SK-N-SH (cell line): Measurements from ENCODE around the gene GALNT17.

Experiments used
- CTCF ChIP-seq: fragments of 200-600 bp; sonication (generic); IDR thresholded peaks from 2 replicates; pipeline ENCODE4 v1.6.1; 2017; ENCODE audit warnings: antibody characterized with exemption, mild to moderate bottlenecking, moderate library complexity
- SIN3A ChIP-seq: IDR thresholded peaks from 2 replicates; pipeline ENCODE4 v1.6.1; 2012; ENCODE audit warnings: low read depth, mild to moderate bottlenecking, low read length, moderate library complexity, borderline replicate concordance
- USF2 ChIP-seq: fragments of 150-350 bp; IDR thresholded peaks from 2 replicates; pipeline ENCODE4 v1.6.1; 2017; ENCODE audit warnings: antibody characterized with exemption, low read length, low read depth, borderline replicate concordance
- YY1 ChIP-seq: IDR thresholded peaks from 2 replicates; pipeline ENCODE4 v1.4.0; 2012; ENCODE audit warnings: low read depth, mild to moderate bottlenecking
- TF ChIP-seq, protein P1 (sequence below): IDR thresholded peaks from 2 replicates; pipeline ENCODE4 v1.6.1; 2012; ENCODE audit warnings: mild to moderate bottlenecking, low read depth, low read length, moderate library complexity

DNA sequence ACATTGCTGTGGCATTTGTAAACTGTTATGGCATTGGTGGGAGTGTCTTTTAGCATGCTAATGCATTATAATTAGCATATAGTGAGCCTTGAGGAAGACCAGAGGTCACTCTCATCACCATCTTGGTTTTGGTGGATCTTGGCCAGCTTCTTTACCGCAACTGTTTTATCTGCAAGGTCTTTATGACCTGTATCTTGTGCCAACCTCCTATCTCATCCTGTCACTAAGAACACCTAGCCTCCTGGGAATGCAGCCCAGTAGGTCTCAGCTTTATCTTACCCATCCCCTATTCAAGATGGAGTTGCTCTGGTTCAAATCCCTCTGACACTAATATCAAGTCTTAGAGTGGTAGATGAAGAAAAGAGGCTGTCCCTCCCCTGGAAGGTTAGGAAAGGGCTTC is 506.2 kb downstream of the GALNT17 start:
- TF ChIP-seq SIN3A (no peak), CTCF (no peak), USF2 (no peak), YY1 (no peak)
- TF ChIP-seq, protein P1, sequence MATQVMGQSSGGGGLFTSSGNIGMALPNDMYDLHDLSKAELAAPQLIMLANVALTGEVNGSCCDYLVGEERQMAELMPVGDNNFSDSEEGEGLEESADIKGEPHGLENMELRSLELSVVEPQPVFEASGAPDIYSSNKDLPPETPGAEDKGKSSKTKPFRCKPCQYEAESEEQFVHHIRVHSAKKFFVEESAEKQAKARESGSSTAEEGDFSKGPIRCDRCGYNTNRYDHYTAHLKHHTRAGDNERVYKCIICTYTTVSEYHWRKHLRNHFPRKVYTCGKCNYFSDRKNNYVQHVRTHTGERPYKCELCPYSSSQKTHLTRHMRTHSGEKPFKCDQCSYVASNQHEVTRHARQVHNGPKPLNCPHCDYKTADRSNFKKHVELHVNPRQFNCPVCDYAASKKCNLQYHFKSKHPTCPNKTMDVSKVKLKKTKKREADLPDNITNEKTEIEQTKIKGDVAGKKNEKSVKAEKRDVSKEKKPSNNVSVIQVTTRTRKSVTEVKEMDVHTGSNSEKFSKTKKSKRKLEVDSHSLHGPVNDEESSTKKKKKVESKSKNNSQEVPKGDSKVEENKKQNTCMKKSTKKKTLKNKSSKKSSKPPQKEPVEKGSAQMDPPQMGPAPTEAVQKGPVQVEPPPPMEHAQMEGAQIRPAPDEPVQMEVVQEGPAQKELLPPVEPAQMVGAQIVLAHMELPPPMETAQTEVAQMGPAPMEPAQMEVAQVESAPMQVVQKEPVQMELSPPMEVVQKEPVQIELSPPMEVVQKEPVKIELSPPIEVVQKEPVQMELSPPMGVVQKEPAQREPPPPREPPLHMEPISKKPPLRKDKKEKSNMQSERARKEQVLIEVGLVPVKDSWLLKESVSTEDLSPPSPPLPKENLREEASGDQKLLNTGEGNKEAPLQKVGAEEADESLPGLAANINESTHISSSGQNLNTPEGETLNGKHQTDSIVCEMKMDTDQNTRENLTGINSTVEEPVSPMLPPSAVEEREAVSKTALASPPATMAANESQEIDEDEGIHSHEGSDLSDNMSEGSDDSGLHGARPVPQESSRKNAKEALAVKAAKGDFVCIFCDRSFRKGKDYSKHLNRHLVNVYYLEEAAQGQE: no peak
